IMR-90 (cell line): ENCODE measurements around the gene TIMM21. TPM values are rescaled to one million over a fixed set of nuclear protein-coding genes. Genes with fewer than 3 reads are reported as not detected.

Source experiments
- ATAC-seq: fragments of 200-7000 bp; cut with Tn5 transposase; 2 replicates; pipeline ENCODE4 v1.9.1; 2020; ENCODE audit warnings: low read depth, mild to moderate bottlenecking, moderate library complexity
- BruUV-seq: library from RNA; stranded (reverse); fragments of 400-500 nt; replicated peaks from 2 replicates; lab custom pipeline; 2021; lab: Mats Ljungman, UMichigan
- CTCF ChIA-PET: fragments of 300-600 bp; formaldehyde crosslinking; extraction: SDS; loops from one replicate; lab custom pipeline; 2021; ENCODE audit warnings: antibody characterized with exemption; lab: Yijun Ruan, JAX
- POLR2A ChIA-PET: fragments of 300-600 bp; sonication (Branson Sonifier 250); formaldehyde crosslinking; loops from one replicate; lab custom pipeline; 2022; ENCODE audit warnings: antibody characterized with exemption; ENCODE audit not compliant: unreplicated experiment; lab: Charles Lee
- DNase-seq: peaks from one replicate; pipeline ENCODE4 v3.0.0; 2013
- H2AFZ ChIP-seq: replicated peaks from 2 replicates; pipeline ENCODE3; 2013; ENCODE audit warnings: low read length, mild to moderate bottlenecking; ENCODE audit not compliant: poor library complexity
- H2AK5ac ChIP-seq: 2 replicates; pipeline ENCODE4 v1.6.1; 2013; ENCODE audit warnings: low read depth, low read length, inconsistent platforms
- H2AK9ac ChIP-seq: replicated peaks from 2 replicates; pipeline ENCODE3; 2013; ENCODE audit warnings: mild to moderate bottlenecking, low read depth, low read length, moderate library complexity; ENCODE audit not compliant: poor library complexity
- H2BK120ac ChIP-seq: 2 replicates; pipeline ENCODE4 v1.6.1; 2013; ENCODE audit warnings: low read depth, low read length, inconsistent platforms
- H2BK15ac ChIP-seq: 3 replicates; pipeline ENCODE4 v1.6.1; 2013; ENCODE audit warnings: low read depth, low read length, inconsistent platforms
- H2BK20ac ChIP-seq: 2 replicates; pipeline ENCODE4 v1.6.1; 2013; ENCODE audit warnings: low read depth, mild to moderate bottlenecking, inconsistent platforms, low read length, moderate library complexity
- H2BK5ac ChIP-seq: 2 replicates; pipeline ENCODE4 v1.6.1; 2013; ENCODE audit warnings: mild to moderate bottlenecking, low read depth, low read length, inconsistent platforms; ENCODE audit not compliant: poor library complexity, severe bottlenecking
- H3K14ac ChIP-seq: replicated peaks from 2 replicates; pipeline ENCODE4 v1.6.1; 2013; ENCODE audit warnings: low read depth, low read length, inconsistent platforms
- H3K18ac ChIP-seq: 2 replicates; pipeline ENCODE4 v1.6.1; 2013; ENCODE audit warnings: low read depth, low read length, control low read depth
- H3K23ac ChIP-seq: 2 replicates; pipeline ENCODE4 v1.6.1; 2013; ENCODE audit warnings: low read depth, low read length, inconsistent platforms
- H3K27ac ChIP-seq: 2 replicates; pipeline ENCODE4 v1.5.1; 2013; ENCODE audit warnings: mild to moderate bottlenecking, control low read depth, low read length; ENCODE audit not compliant: insufficient read depth
- H3K27me3 ChIP-seq: 2 replicates; pipeline ENCODE4 v1.6.1; 2013; ENCODE audit warnings: low read length; ENCODE audit not compliant: control insufficient read depth, insufficient read depth
- H3K36me3 ChIP-seq: 2 replicates; pipeline ENCODE4 v1.6.1; 2013; ENCODE audit warnings: low read length, mixed read lengths; ENCODE audit not compliant: control insufficient read depth, insufficient read depth
- H3K4ac ChIP-seq: 2 replicates; pipeline ENCODE4 v1.6.1; 2013; ENCODE audit warnings: low read depth, low read length, inconsistent platforms
- H3K4me1 ChIP-seq: 2 replicates; pipeline ENCODE4 v1.6.1; 2013; ENCODE audit warnings: low read length, mixed read lengths; ENCODE audit not compliant: control insufficient read depth, insufficient read depth
- H3K4me2 ChIP-seq: 2 replicates; pipeline ENCODE4 v1.6.1; 2013; ENCODE audit warnings: low read depth, mild to moderate bottlenecking, control low read depth, low read length, moderate library complexity
- H3K4me3 ChIP-seq: 2 replicates; pipeline ENCODE4 v1.5.1; 2013; ENCODE audit warnings: low read depth, mild to moderate bottlenecking, control low read depth, low read length, moderate library complexity; ENCODE audit not compliant: insufficient read depth
- H3K56ac ChIP-seq: 2 replicates; pipeline ENCODE4 v1.6.1; 2013; ENCODE audit warnings: low read length, inconsistent platforms; ENCODE audit not compliant: insufficient read depth; ENCODE audit errors: extremely low read depth
- H3K79me1 ChIP-seq, 2 experiments: 2 replicates each; pipeline ENCODE4 v1.6.1; 2013; ENCODE audit warnings: low read length in 2 of 2, inconsistent platforms in 1 of 2, low read depth in 1 of 2
- H3K9ac ChIP-seq: 2 replicates; pipeline ENCODE4 v1.6.1; 2013; ENCODE audit warnings: low read depth, low read length, control low read depth
- H3K9me1 ChIP-seq: 2 replicates; pipeline ENCODE4 v1.6.1; 2013; ENCODE audit warnings: low read length, inconsistent platforms; ENCODE audit not compliant: insufficient read depth
- H3K9me3 ChIP-seq: 2 replicates; pipeline ENCODE4 v1.6.1; 2013; ENCODE audit warnings: low read length; ENCODE audit not compliant: control insufficient read depth, insufficient read depth
- H4K20me1 ChIP-seq: 2 replicates; pipeline ENCODE4 v1.6.1; 2013; ENCODE audit warnings: low read length, inconsistent platforms; ENCODE audit not compliant: insufficient read depth
- H4K5ac ChIP-seq: 2 replicates; pipeline ENCODE4 v1.6.1; 2013; ENCODE audit warnings: mild to moderate bottlenecking, low read depth, low read length, control low read depth
- H4K8ac ChIP-seq, 2 experiments: 2 replicates each; pipeline ENCODE4 v1.6.1; 2013; ENCODE audit warnings: low read depth in 2 of 2, low read length in 2 of 2, control low read depth in 1 of 2, inconsistent platforms in 1 of 2
- H4K91ac ChIP-seq: 2 replicates; pipeline ENCODE4 v1.6.1; 2013; ENCODE audit warnings: low read depth, low read length, inconsistent platforms; ENCODE audit not compliant: insufficient read depth
- MAZ ChIP-seq: IDR thresholded peaks from 2 replicates; pipeline ENCODE4 v1.6.1; 2012; ENCODE audit warnings: low read depth, mild to moderate bottlenecking, low read length, improper control_type of control experiment, moderate library complexity, borderline replicate concordance
- MXI1 ChIP-seq: IDR thresholded peaks from 2 replicates; pipeline ENCODE4 v1.6.1; 2012; ENCODE audit warnings: low read depth, mild to moderate bottlenecking, low read length, moderate library complexity, borderline replicate concordance
- WGBS, 2 experiments: methylation state at CpG; one replicate each; pipeline versions ENCODE4 v1.1.5 to v1.1.7; 2013; ENCODE audit warnings: missing lambda C conversion rate in 2 of 2; ENCODE audit not compliant: insufficient read length in 1 of 2; ENCODE audit errors: extremely low coverage in 2 of 2; 5-methylcytosine and 5-hydroxymethylcytosine counted together
- dilution Hi-C: fragments of 300-500 bp; cut with HindIII; formaldehyde crosslinking; loops from one replicate; pipeline ENCODE4 v1.14.3; 2018; ENCODE audit warnings: low sequenced_read_pairs; ENCODE audit not compliant: unreplicated experiment
- in situ Hi-C: fragments of 300-500 bp; cut with MboI; formaldehyde crosslinking; loops from 3 replicates; pipeline ENCODE4 v1.14.3; 2019; ENCODE audit warnings: low sequenced_read_pairs, inconsistent platforms, mixed read lengths
- intact Hi-C: fragments of 100-400 bp; cut with micrococcal nuclease; formaldehyde crosslinking; loops from 2 replicates; pipeline ENCODE4 v1.10.0; 2022
- polyA plus RNA-seq, 3 experiments: library from polyadenylated mRNA; depleted of rRNA; stranded (reverse); fragments of >200 nt; gene quantifications; 2 replicates each; pipeline ENCODE4 v1.2.3, GENCODE V29; 2012; ENCODE audit warnings: low replicate concordance in 1 of 3
- total RNA-seq: library from RNA; depleted of rRNA; stranded (reverse); fragments of >200 nt; gene quantifications from 2 replicates; pipeline ENCODE4 v1.2.3, GENCODE V29; 2012

Gene TIMM21
- total and polyA plus RNA-seq, 2 of the 4 experiments (the other 2 are of a cell fraction), result 42.8 to 52.7 TPM

DNA sequence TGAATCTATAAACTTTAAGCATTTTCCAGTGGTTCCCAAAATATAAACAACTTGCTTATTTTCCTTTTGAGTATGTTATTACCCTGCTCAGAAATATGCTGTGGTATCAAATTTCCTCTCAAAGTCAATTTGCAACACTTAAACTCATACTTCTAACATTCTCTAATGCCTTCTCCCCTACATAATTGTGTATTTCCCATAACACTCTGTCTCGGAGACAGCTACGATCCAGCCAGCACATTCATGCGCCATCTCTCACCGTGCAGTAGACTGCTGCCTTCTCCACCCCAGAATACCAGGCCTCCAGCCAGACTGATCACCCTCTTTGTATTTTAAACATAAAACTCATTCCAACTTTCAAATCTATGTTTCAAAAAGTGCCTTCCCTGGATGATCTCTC lies 41.8 kb downstream of the TIMM21 start:
- H3K23ac ChIP-seq, result peak overlapping the region; percentile 18; the same call in 1 of the 2 replicates
- H4K5ac ChIP-seq, result no peak overlapping the region
- peaks cover under 1% of the 10 kb centered on the region; the same call in 1 of the 2 replicates for H3K27me3 ChIP-seq
- ChIA-PET POLR2A (no interaction called here), CTCF (interaction anchor here (0.9 to 1.1 kb wide), 2 partner anchors 52 to 107 kb away, joined by 3 read pairs; no protein-coding TSS in a partner anchor)
- H3K27ac ChIP-seq, result peak overlapping the region; percentile 95; the same call in 1 of the 2 replicates
- peak overlapping the region; percentile 54 for H2BK20ac ChIP-seq
- WGBS, 2 experiments, result 22% methylated on average over 4 of the region's 4 CpGs; no CpG with 5 or more reads in 1 of the 2 experiments
- DNase-seq (peak; percentile 76), ATAC-seq (peak; percentile 90)
- no peak overlapping the region for H3K4me3 ChIP-seq
- H2AFZ ChIP-seq, result peak overlapping the region; percentile 49
- dilution Hi-C loops, result no loop called here
- no peaks in the 10 kb centered on the region for H3K79me1 ChIP-seq
- H3K14ac ChIP-seq, result peak overlapping the region; percentile 75; the same call in 1 of the 2 replicates
- 0 out of 2 replicates have a peak, but pooled peaks cover 3% of the 10 kb centered on the region for H3K9me1 ChIP-seq
- H3K9me3 ChIP-seq, result no peaks in the 10 kb centered on the region
- no peaks in the 10 kb centered on the region for H3K36me3 ChIP-seq
- no TSS peak for BruUV-seq
- no peaks in the 10 kb centered on the region for H4K20me1 ChIP-seq
- peak overlapping the region; percentile 75 for H3K4ac ChIP-seq
- H2BK15ac ChIP-seq, result 0 out of 3 replicates have a peak overlapping the region, but pooled peaks have one; percentile 19
- 0 out of 2 replicates have a peak, but pooled peaks have one; percentile 24 for TF ChIP-seq MXI1
- TF ChIP-seq MAZ, result no peak
- H2AK5ac ChIP-seq, result 0 out of 2 replicates have a peak overlapping the region, but pooled peaks have one; percentile 68
- H4K8ac ChIP-seq, result peak overlapping the region; percentile 45 to 81; a peak in 3 of 4 replicates
- peak overlapping the region; percentile 67 for H4K91ac ChIP-seq
- peak overlapping the region; percentile 39; the same call in 1 of the 2 replicates for H3K56ac ChIP-seq
- H3K4me2 ChIP-seq, result peak overlapping the region; percentile 73
- H2BK5ac ChIP-seq, result peak overlapping the region; percentile 96
- H3K9ac ChIP-seq, result no peak overlapping the region
- in situ Hi-C loops, result no loop called here
- H2BK120ac ChIP-seq, result peak overlapping the region; percentile 82
- intact Hi-C loops, result loop anchor here (1.0 to 5.0 kb wide), 3 partner anchors 43 to 1488 kb away; partner anchors contain the start of gene FBXO15
- no peak overlapping the region for H2AK9ac ChIP-seq
- H3K4me1 ChIP-seq, result peaks cover 11% of the 10 kb centered on the region
- peak overlapping the region; percentile 93; the same call in 1 of the 2 replicates for H3K18ac ChIP-seq
